Caki2 (cell line): ENCODE data around the gene POFUT2. TPM values are rescaled to one million over a fixed set of nuclear protein-coding genes. Genes with fewer than 3 reads are reported as not detected.

Experiments
- DNase-seq: peaks from one replicate; pipeline ENCODE4 v3.0.0-alpha.2; 2015; ENCODE audit warnings: low read depth
- in situ Hi-C: cut with HindIII; loops from 2 replicates; pipeline ENCODE4 v1.10.0; 2016; ENCODE audit warnings: low sequenced_read_pairs, low pct_unique_long_range_greater_than_20kb, mixed read lengths
- total RNA-seq: library from RNA; depleted of rRNA; stranded (reverse); fragments of >200 nt; shearing (Covaris generic); gene quantifications from 2 replicates; pipeline ENCODE4 v1.2.3, GENCODE V29; 2014; ENCODE audit warnings: low replicate concordance

The POFUT2 gene
- total RNA-seq, 1 experiment from 2014 or later, result 35.2 TPM

DNA sequence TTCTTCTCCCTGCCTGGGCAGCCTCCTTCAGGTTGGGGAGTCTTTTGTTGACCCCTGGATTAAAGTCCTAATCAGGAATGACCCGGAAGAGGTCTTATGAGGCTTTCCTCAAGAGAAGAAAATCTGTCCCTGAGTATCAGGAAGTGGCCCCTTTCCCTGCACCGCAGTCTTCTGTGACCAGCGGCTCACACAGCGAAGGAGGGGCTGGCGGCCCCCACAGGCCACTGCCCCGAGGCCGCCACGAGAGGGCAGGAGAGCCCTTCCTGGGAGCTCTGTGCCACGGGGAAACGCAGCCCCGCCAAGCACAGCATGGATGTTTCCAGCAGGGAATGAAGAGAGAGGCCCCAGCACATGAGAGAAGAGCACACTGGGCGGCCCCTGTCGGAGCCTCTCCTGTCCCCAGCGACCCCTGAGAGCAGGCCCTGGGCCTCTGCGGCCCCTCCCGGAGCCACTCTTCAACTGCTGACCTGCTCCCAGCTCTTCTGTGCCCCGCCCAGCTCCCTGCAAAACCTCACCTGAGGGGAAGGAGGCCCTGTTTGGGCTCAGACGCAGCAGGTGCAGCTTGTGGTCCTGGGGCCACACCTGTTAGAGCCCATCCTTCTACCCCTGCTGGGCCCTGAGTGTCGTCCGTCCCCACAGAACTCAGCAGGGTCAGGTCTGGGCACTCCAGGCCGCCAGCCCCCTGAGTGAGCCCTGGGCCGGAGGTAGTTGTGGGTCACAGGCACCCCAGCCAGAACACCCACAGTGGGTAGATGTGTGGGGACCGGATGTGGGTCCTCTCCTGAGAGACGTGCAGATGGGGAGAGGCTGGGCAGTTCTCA lies 4.9 kb upstream of the POFUT2 start:
- in situ Hi-C loops, result no loop called here
- DNase-seq, result peak; percentile 91

DNA sequence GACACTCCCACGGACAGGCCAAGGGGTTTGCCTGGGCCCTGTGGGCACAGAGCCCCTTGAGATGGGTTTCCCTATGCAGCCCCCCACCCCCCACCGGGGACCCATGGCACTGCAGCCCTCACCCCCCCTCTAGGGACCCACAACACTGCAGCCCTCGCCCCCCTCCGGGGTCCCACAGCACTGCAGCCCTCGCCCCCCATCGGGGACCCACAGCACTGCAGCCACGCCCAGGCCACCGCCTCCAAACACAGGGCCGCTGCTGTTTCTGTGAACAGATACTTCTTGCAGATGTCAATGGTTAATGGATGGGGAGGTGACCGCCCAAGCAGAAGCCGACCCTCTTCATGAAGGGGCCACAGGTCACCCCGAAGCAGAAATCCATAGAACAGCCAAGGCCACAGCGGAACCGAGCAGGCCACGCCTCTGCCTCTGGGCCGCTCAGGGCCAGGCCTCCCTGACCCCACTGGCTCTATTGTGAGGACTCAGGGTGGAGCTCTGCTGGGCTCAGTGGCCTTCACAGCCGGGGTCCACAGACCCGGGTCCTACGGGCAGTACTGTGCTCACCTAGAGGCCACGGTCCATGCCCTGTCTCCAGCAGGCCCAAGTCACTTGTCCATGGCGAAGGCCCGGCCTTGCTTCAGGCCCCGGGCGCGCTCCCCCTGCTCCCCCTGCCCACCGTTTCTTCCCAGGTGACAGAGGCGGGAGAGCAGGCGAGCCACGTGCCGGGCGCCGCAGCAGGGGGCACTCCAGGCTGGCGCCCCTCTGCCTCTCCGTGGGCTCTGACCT lies 4.1 kb upstream of the POFUT2 start:
- DNase-seq, result no peak
- in situ Hi-C loops, result no loop called here

GRCh38 chr21:45290948-45291612 lies 3.4 kb upstream of the POFUT2 start:
- no peak for DNase-seq
- in situ Hi-C loops, result no loop called here

- DNase-seq, result no peak
- in situ Hi-C loops, result no loop called here
Measured at GRCh38 chr21:45289655-45290515, 2.2 kb upstream of the POFUT2 start.

- DNase-seq, result no peak
- in situ Hi-C loops, result no loop called here
Measured at GRCh38 chr21:45289134-45289533, 1.4 kb upstream of the POFUT2 start.

GRCh38 chr21:45288441-45288841 lies 746 bp upstream of the POFUT2 start:
- in situ Hi-C loops, result no loop called here

DNA sequence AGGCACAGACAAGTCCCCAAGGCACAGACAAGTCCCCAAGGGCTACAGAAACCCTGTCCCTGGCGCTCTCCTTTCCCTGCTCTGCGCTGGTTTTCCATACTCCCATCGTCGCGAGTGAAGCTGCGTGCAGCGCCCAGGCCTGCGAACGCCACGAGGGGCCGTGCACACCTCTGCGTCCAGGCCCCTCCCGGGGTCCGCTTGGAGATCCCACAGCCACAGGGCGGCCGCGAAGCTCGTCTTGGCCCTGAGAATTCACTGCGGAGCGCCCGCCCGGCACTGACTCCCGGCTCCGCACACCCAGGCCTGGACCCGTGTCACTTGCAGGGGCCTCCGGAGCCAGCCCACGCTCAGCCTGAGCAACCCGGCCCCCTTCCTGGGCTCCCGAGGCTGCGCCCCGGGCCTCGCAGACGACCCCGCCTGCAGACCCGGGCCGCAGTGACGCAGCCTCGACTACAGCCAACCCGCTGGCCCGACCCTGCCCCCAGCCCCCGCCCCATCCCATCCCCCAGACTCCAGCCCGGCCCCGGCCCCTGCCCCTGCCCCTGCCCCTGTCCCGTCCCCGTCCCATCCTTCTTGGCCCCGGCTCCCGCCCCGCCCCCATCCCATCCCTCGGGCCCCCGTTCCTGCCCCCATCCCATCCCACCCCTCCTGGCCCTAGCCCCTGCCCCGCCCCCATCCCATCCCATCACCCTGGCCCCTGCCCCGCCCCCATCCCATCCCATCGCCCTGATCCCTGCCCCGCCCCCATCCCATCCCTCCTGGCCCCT lies 841 bp downstream of the POFUT2 start:
- no peak for DNase-seq
- in situ Hi-C loops, result no loop called here

More at GRCh38 chr21:45288441-45288841, 746 bp upstream of the POFUT2 start:
- DNase-seq, result no peak

DNA sequence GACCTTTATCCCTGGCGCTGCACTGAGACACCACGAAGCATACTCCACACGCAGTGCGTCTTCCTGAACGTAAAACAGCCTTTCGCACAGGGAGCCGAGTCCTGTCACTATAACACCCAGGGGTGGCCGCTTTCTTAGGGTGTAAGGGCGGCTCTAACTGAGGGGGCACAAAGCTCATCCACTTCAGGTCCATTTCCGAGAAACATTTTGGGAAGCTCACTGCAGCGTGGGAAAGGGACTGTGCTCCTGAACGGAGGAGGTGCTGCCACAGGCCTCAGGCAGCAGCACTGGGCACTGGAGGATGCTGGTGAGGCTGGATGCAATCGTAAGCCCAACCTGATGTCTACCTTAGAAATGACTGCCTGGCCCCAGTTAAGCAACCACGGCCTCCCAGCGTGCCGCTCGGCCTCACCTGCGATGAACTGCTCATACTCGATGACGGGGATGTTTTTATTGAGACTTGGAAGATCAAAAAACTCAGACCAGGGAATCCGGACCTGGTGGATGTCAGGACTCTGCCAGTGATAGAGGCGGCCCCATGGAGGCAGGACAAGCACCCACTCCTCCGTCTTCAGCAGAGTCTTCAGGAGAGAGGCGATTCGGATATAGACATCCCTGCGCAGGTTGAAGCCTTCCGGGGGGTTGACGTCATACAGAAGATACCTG lies 2.3 kb downstream of the POFUT2 start:
- in situ Hi-C loops, result no loop called here
- no peak for DNase-seq

DNA sequence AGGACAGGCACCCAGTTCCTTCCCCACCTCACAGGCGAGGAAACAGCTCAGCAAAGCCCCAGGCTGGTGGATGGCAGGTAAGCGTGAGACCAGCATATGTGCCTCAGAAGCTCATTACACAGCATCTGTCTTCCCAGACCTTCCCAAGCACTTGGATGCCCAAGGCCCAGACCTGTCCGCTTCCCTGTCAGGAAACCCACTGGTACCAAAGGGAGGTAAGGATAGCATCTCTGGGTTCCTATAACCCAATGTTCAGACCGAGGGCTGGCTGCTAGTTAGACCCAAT lies 3.3 kb downstream of the POFUT2 start:
- in situ Hi-C loops, result no loop called here
- no peak for DNase-seq

- no peak for DNase-seq
- in situ Hi-C loops, result no loop called here
Measured at GRCh38 chr21:45283611-45284455, 3.9 kb downstream of the POFUT2 start.

DNA sequence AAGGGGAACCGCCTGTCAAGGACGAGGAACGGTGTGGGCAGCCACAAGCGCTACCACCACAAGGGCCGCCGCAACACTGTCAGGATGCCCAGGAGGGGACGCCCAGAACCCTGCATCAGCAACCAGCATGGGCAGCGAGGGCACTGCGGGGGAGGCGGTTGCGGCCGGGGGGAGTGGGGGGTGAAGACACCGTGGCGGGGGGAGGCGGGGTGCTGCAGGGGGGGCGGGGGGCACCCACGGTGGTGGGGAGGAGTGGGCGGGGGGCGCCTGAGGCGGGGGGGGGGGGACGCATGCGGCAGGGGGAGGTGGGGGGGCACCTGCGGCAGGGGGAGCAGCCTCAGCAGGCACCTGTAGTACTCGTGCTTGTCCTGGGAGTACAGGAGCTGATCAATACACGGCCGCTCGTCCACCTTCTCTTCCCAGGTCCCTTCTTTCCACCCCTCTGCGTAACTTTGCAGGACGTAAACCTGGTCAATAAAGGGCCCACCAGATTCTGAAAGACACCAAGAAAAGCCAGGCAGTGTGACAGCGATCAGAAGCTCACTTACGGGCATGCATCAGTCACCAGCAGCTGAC lies 4.6 kb downstream of the POFUT2 start:
- no peak for DNase-seq
- in situ Hi-C loops, result no loop called here

DNA sequence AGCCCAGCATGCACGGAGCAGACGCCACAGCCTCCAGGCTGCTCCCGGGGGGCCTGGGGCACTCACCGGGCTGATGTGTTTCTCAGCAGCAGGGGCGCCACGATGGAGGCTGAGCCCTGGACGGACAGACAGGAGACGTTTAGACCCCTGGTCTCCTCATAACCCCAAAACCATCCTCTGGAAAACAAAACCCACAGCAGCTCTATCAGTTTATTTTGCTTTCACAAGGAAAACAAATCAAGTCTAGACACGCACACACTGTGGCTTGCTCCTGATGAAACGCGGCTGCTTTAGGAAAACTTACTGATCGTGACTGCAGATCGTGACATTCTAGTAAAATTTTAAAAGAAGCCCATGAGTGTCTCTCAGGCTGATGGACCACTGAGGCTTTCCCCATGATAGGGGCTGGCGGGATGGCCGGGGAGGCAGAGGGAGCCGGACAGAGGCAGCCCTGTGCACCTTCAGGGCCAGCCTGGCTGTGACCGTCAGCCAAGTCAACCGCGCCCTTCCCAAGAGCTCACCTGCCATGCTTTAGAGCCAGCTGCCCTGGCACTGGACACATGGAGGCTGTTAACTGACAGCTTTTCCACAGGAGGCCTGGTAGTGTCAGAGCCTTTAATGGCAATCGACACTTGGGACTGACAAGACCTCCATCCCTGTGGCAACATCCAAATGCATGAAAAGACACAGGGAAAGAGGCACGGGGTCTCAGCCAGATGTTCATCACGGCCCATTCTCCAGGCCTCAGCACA lies 5.2 kb downstream of the POFUT2 start:
- in situ Hi-C loops, result no loop called here
- DNase-seq, result no peak

- no peak for DNase-seq
- in situ Hi-C loops, result no loop called here
Measured at GRCh38 chr21:45281411-45282282, 6.0 kb downstream of the POFUT2 start.

- in situ Hi-C loops, result no loop called here
- DNase-seq, result no peak
Measured at GRCh38 chr21:45280969-45281368, 6.7 kb downstream of the POFUT2 start.
